ENCODE results near the gene HDAC5.
A peak's percentile ranks its signal among the peaks of the same experiment; 100 is the strongest.

Gene HDAC5

DNA sequence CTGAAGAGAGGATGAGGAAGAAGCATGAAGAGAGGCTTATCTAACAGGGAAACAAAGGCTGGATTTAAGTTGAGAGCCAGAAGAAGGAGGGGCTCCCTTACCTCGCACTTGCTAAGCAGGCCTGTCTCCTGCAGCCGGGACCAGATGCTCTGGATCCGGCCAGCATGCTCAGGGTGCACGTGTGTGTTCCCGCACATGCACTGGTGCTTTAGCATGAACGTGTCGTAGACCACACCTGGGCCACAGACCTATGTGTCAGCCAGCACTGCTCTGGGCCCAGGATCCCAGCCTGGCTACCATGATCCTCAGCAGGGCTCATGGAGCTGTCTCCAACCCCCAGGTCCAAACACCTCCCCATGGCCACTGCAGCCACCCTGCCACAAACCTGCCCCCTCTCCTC is 38.5 kb downstream of the HDAC5 start (continued):
- TF ChIP-seq, protein P1, sequence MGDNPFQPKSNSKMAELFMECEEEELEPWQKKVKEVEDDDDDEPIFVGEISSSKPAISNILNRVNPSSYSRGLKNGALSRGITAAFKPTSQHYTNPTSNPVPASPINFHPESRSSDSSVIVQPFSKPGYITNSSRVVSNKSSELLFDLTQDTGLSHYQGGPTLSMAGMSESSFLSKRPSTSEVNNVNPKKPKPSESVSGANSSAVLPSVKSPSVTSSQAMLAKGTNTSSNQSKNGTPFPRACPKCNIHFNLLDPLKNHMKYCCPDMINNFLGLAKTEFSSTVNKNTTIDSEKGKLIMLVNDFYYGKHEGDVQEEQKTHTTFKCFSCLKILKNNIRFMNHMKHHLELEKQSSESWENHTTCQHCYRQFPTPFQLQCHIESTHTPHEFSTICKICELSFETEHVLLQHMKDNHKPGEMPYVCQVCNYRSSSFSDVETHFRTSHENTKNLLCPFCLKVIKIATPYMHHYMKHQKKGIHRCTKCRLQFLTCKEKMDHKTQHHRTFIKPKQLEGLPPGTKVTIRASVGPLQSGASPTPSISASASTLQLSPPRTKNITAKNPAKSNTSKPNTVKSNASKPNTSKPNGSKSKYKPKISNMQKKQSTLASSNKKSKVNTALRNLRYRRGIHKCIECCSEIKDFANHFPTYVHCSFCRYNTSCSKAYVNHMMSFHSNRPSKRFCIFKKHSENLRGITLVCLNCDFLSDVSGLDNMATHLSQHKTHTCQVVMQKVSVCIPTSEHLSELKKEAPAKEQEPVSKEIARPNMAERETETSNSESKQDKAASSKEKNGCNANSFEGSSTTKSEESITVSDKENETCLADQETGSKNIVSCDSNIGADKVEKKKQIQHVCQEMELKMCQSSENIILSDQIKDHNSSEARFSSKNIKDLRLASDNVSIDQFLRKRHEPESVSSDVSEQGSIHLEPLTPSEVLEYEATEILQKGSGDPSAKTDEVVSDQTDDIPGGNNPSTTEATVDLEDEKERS (tag by site-specific recombination; IDR thresholded peaks at IDR 0.05), result no peak
- no peak for TF ChIP-seq ZNF777 (tag by site-specific recombination; IDR thresholded peaks at IDR 0.05; ENCODE audit: borderline replicate concordance)
- TF ChIP-seq, protein P2, sequence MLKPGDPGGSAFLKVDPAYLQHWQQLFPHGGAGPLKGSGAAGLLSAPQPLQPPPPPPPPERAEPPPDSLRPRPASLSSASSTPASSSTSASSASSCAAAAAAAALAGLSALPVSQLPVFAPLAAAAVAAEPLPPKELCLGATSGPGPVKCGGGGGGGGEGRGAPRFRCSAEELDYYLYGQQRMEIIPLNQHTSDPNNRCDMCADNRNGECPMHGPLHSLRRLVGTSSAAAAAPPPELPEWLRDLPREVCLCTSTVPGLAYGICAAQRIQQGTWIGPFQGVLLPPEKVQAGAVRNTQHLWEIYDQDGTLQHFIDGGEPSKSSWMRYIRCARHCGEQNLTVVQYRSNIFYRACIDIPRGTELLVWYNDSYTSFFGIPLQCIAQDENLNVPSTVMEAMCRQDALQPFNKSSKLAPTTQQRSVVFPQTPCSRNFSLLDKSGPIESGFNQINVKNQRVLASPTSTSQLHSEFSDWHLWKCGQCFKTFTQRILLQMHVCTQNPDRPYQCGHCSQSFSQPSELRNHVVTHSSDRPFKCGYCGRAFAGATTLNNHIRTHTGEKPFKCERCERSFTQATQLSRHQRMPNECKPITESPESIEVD (tag by site-specific recombination; IDR thresholded peaks at IDR 0.05), result no peak
- no peak for TF ChIP-seq ZNF24 (tag by site-specific recombination; IDR thresholded peaks at IDR 0.05)
- no peak for TF ChIP-seq ZNF223 (tag by site-specific recombination; IDR thresholded peaks at IDR 0.05)
- no peak for TF ChIP-seq MYNN (tag by site-specific recombination; IDR thresholded peaks at IDR 0.05; ENCODE audit: borderline replicate concordance)
- no peak for TF ChIP-seq ZNF433 (tag by site-specific recombination; IDR thresholded peaks at IDR 0.05; ENCODE audit: low read depth)
- TF ChIP-seq ZNF501 (tag by site-specific recombination; IDR thresholded peaks at IDR 0.05), result no peak
- TF ChIP-seq SETDB1 (IDR thresholded peaks at IDR 0.05; ENCODE audit: insufficient read length, low read length), result no peak
- TF ChIP-seq ZNF544 (tag by site-specific recombination; IDR thresholded peaks at IDR 0.05), result no peak

DNA sequence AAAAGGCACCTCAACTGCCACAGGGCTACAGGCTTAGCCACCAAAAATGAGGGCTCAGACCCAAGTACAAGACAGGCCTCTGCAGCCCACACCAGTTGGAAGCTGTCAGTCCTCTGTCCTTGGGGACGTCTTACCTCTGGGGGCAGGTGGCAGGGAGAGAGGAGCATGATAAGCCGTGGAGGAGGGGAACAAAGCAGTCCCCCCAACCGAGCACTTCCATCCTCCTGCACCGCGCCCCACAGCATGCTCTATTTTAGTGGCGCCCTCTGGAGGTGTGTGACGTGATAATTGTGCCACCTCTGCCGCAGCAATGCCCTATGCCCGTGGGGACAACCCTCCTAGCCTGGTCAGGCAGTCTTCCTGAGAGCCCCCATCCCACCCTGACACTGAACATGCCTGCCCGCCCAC is 39.3 kb downstream of the HDAC5 start:
- Histone ChIP-seq H3K4me1 (ENCODE audit: control insufficient read depth, insufficient read depth, low read length) (peaks cover 10% of the 10 kb centered on the region), H3K36me3 (ENCODE audit: control insufficient read depth in 2 of 2, insufficient read depth in 1 of 2, low read length in 2 of 2) (peaks cover 8 to 62% of the 10 kb centered on the region in 2 experiments; a peak in 2 of 3 replicates), H3K27ac (ENCODE audit: extremely low read depth, low read depth, low read length) (no peak overlapping the region), H3K9me3 (ENCODE audit: control insufficient read depth, insufficient read depth, low read depth, low read length) (no peaks in the 10 kb centered on the region), H3K4me3 (ENCODE audit: low read depth, low read length) (no peak overlapping the region)
- POLR2A ChIA-PET, result interaction anchor here (0.7 to 2.0 kb wide), 5 partner anchors 10 to 70 kb away, joined by 4 to 13 read pairs (median 6); partner anchors contain the start of gene HDAC5
- CTCF ChIA-PET, result interaction anchor here (0.6 to 8.1 kb wide), 23 partner anchors 9 to 507 kb away, joined by 3 to 98 read pairs (median 5); partner anchors contain the start of genes G6PC3, HDAC5 and LSM12
- TF ChIP-seq, protein P3, sequence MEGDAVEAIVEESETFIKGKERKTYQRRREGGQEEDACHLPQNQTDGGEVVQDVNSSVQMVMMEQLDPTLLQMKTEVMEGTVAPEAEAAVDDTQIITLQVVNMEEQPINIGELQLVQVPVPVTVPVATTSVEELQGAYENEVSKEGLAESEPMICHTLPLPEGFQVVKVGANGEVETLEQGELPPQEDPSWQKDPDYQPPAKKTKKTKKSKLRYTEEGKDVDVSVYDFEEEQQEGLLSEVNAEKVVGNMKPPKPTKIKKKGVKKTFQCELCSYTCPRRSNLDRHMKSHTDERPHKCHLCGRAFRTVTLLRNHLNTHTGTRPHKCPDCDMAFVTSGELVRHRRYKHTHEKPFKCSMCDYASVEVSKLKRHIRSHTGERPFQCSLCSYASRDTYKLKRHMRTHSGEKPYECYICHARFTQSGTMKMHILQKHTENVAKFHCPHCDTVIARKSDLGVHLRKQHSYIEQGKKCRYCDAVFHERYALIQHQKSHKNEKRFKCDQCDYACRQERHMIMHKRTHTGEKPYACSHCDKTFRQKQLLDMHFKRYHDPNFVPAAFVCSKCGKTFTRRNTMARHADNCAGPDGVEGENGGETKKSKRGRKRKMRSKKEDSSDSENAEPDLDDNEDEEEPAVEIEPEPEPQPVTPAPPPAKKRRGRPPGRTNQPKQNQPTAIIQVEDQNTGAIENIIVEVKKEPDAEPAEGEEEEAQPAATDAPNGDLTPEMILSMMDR (tag by site-specific recombination; IDR thresholded peaks at IDR 0.05), result peak; percentile 23; the same call in 1 of the 2 replicates
- TF ChIP-seq GLIS1 (tag by site-specific recombination; IDR thresholded peaks at IDR 0.05) (0 out of 2 replicates have a peak, but pooled peaks have one; percentile 24), ZNF223 (tag by site-specific recombination; IDR thresholded peaks at IDR 0.05) (no peak), KLF9 (tag by site-specific recombination; IDR thresholded peaks at IDR 0.05; ENCODE audit: low read depth) (no peak), ZNF654 (tag by site-specific recombination; IDR thresholded peaks at IDR 0.05; ENCODE audit: low read depth) (no peak), ZNF426 (tag by site-specific recombination; IDR thresholded peaks at IDR 0.05) (no peak), ZBTB48 (tag by site-specific recombination; IDR thresholded peaks at IDR 0.05) (no peak), ZNF155 (tag by site-specific recombination; IDR thresholded peaks at IDR 0.05) (no peak), ZNF596 (tag by site-specific recombination; IDR thresholded peaks at IDR 0.05) (no peak), ZNF341 (tag by site-specific recombination; IDR thresholded peaks at IDR 0.05; ENCODE audit: low read depth) (peak; percentile 72), ZNF266 (tag by site-specific recombination; IDR thresholded peaks at IDR 0.05; ENCODE audit: low read depth) (no peak), OSR2 (tag by site-specific recombination; IDR thresholded peaks at IDR 0.05) (no peak), ZNF112 (tag by site-specific recombination; IDR thresholded peaks at IDR 0.05) (no peak), ZNF76 (tag by site-specific recombination; IDR thresholded peaks at IDR 0.05; ENCODE audit: borderline replicate concordance, low read depth) (no peak)
- TF ChIP-seq, protein P4, sequence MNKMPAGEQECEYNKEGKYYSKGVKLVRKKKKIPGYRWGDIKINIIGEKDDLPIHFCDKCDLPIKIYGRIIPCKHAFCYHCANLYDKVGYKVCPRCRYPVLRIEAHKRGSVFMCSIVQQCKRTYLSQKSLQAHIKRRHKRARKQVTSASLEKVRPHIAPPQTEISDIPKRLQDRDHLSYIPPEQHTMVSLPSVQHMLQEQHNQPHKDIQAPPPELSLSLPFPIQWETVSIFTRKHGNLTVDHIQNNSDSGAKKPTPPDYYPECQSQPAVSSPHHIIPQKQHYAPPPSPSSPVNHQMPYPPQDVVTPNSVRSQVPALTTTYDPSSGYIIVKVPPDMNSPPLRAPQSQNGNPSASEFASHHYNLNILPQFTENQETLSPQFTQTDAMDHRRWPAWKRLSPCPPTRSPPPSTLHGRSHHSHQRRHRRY (tag by site-specific recombination; IDR thresholded peaks at IDR 0.05), result no peak
- TF ChIP-seq, protein P5, sequence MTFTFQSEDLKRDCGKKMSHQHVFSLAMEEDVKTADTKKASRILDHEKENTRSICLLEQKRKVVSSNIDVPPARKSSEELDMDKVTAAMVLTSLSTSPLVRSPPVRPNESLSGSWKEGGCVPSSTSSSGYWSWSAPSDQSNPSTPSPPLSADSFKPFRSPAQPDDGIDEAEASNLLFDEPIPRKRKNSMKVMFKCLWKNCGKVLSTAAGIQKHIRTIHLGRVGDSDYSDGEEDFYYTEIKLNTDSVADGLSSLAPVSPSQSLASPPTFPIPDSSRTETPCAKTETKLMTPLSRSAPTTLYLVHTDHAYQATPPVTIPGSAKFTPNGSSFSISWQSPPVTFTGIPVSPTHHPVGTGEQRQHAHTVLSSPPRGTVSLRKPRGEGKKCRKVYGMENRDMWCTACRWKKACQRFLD (tag by site-specific recombination; IDR thresholded peaks at IDR 0.05), result no peak
- TF ChIP-seq, protein P6, sequence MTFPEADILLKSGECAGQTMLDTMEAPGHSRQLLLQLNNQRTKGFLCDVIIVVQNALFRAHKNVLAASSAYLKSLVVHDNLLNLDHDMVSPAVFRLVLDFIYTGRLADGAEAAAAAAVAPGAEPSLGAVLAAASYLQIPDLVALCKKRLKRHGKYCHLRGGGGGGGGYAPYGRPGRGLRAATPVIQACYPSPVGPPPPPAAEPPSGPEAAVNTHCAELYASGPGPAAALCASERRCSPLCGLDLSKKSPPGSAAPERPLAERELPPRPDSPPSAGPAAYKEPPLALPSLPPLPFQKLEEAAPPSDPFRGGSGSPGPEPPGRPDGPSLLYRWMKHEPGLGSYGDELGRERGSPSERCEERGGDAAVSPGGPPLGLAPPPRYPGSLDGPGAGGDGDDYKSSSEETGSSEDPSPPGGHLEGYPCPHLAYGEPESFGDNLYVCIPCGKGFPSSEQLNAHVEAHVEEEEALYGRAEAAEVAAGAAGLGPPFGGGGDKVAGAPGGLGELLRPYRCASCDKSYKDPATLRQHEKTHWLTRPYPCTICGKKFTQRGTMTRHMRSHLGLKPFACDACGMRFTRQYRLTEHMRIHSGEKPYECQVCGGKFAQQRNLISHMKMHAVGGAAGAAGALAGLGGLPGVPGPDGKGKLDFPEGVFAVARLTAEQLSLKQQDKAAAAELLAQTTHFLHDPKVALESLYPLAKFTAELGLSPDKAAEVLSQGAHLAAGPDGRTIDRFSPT (tag by site-specific recombination; IDR thresholded peaks at IDR 0.05), result peak; percentile 73; the same call in 1 of the 2 replicates
